ENCODE results near the gene MUSK.

DNA sequence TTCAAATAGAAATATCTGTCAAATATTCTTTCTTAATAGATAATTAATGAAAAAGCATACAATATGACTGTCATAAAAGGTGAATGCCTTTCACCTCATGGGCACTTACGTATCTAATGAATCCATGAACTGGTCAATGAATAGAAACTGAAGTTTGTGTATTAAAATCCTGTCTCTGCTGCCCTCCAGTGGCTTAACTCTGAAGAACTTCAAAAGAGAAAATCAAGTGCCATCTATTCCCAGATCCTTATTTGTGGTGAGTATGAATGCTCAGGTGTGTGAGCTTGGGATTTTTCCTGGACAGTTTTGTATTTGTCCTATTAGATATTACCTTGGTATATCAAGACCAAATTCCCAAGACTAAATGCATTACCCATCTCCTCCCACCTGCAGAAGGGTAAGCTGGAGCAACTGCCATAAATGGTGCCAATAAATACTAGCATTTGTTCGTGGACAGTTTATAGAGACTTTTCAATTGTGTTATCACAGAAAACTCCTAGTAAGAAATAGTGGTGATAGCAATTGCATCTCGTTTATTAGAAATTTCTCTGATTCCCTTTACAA, 45.0 kb upstream of the MUSK start:
- TF ChIP-seq CTCF (IDR thresholded peaks at IDR 0.05), result peak; percentile 83
- TF ChIP-seq HES2 (IDR thresholded peaks at IDR 0.05), result no peak
- TF ChIP-seq MAX (IDR thresholded peaks at IDR 0.05), result no peak
- TF ChIP-seq POLR2A (IDR thresholded peaks at IDR 0.05; ENCODE audit: low read length), result no peak
- no peak for TF ChIP-seq FOXS1 (CRISPR knock-in tag; IDR thresholded peaks at IDR 0.05)
